Neural progenitor cell (in vitro differentiated cells): Measurements from ENCODE around the gene GMIP. TPM values are rescaled to one million over a fixed set of nuclear protein-coding genes. Genes with fewer than 3 reads are reported as not detected.
A peak's percentile ranks its signal among the peaks of the same experiment; 100 is the strongest.

Experiments
- DNase-seq: peaks from one replicate; pipeline ENCODE4 v3.0.0-alpha.2; 2016; ENCODE audit warnings: low spot score
- H2AFZ ChIP-seq: fragments of 200-600 bp; sonication (generic); replicated peaks from 2 replicates; pipeline ENCODE4 v1.6.1; 2016; ENCODE audit warnings: antibody characterized with exemption
- H3F3A ChIP-seq: fragments of 200-600 bp; sonication (generic); 2 replicates; pipeline ENCODE4 v1.6.1; 2016; ENCODE audit warnings: antibody characterized with exemption, low read depth
- H3K27ac ChIP-seq: fragments of 200-600 bp; sonication (generic); 2 replicates; pipeline ENCODE4 v1.5.1; 2016; ENCODE audit warnings: mild to moderate bottlenecking
- H3K27me3 ChIP-seq: fragments of 200-600 bp; sonication (generic); 2 replicates; pipeline ENCODE4 v1.6.1; 2016; ENCODE audit warnings: mild to moderate bottlenecking, moderate library complexity
- H3K36me3 ChIP-seq: fragments of 200-600 bp; sonication (generic); 2 replicates; pipeline ENCODE4 v1.5.1; 2016
- H3K4me1 ChIP-seq: fragments of 200-600 bp; sonication (generic); 2 replicates; pipeline ENCODE4 v1.6.1; 2016; ENCODE audit warnings: mixed run types
- H3K4me2 ChIP-seq: fragments of 200-600 bp; sonication (generic); 2 replicates; pipeline ENCODE4 v1.6.1; 2016
- H3K4me3 ChIP-seq: fragments of 200-600 bp; sonication (generic); 2 replicates; pipeline ENCODE4 v1.5.1; 2016
- H3K79me2 ChIP-seq: fragments of 200-600 bp; sonication (generic); 2 replicates; pipeline ENCODE4 v1.6.1; 2016; ENCODE audit warnings: low read depth
- H3K9ac ChIP-seq: fragments of 200-600 bp; sonication (generic); 2 replicates; pipeline ENCODE4 v1.6.1; 2016
- H3K9me3 ChIP-seq: fragments of 200-600 bp; sonication (generic); 2 replicates; pipeline ENCODE4 v1.5.1; 2016; ENCODE audit warnings: low read depth
- H4K20me1 ChIP-seq: fragments of 200-600 bp; sonication (generic); 2 replicates; pipeline ENCODE4 v1.6.1; 2016; ENCODE audit warnings: low read depth
- H3K27ac Mint-ChIP-seq: 3 replicates; pipeline ENCODE4 v1.8.0; 2021; ENCODE audit warnings: mixed read lengths
- H3K27me3 Mint-ChIP-seq: 2 replicates; pipeline ENCODE4 v1.8.0; 2022; ENCODE audit warnings: low read depth, mild to moderate bottlenecking, inconsistent platforms, moderate library complexity, mixed read lengths; ENCODE audit not compliant: insufficient read depth
- H3K36me3 Mint-ChIP-seq: 3 replicates; pipeline ENCODE4 v1.8.0; 2021; ENCODE audit warnings: mixed read lengths
- H3K4me1 Mint-ChIP-seq: 3 replicates; pipeline ENCODE4 v1.8.0; 2021; ENCODE audit warnings: mixed read lengths
- H3K4me3 Mint-ChIP-seq: 3 replicates; pipeline ENCODE4 v1.8.0; 2021; ENCODE audit warnings: mild to moderate bottlenecking, moderate library complexity, mixed read lengths
- H3K9me3 Mint-ChIP-seq: 3 replicates; pipeline ENCODE4 v1.8.0; 2020; ENCODE audit warnings: mixed read lengths
- CTCF ChIP-seq: fragments of 200-600 bp; sonication (generic); IDR thresholded peaks from 2 replicates; pipeline ENCODE4 v1.5.1; 2017; ENCODE audit warnings: antibody characterized with exemption, mild to moderate bottlenecking
- EZH2 ChIP-seq: fragments of 200-600 bp; sonication (generic); IDR thresholded peaks from 2 replicates; pipeline ENCODE4 v1.6.1; 2017; ENCODE audit warnings: antibody characterized with exemption, mild to moderate bottlenecking, moderate library complexity
- EZH2phosphoT487 ChIP-seq: fragments of 200-600 bp; sonication (generic); IDR thresholded peaks from 2 replicates; pipeline ENCODE4 v1.6.1; 2017; ENCODE audit warnings: antibody characterized with exemption
- total RNA-seq: library from RNA; depleted of rRNA; stranded (reverse); fragments of >200 nt; gene quantifications from 2 replicates; pipeline ENCODE4 v1.2.3, GENCODE V29; 2015; ENCODE audit warnings: low replicate concordance

Gene GMIP
- total RNA-seq, 1 donor from 2014 or later = 6.4 TPM

GRCh38 chr19:19649155-19649554 lies 5.7 kb upstream of the GMIP start:
- H3K4me3 Mint-ChIP-seq = peak overlapping the region; percentile 71
- no peak overlapping the region for H3K27ac Mint-ChIP-seq
- H3K4me1 Mint-ChIP-seq = no peaks in the 10 kb centered on the region
- no peaks in the 10 kb centered on the region for H3K79me2 ChIP-seq
- no peaks in the 10 kb centered on the region for H3K36me3 ChIP-seq
- no peak overlapping the region for H2AFZ ChIP-seq
- no peak for TF ChIP-seq EZH2
- no peak for TF ChIP-seq EZH2phosphoT487
- TF ChIP-seq CTCF = no peak
- H3K9ac ChIP-seq = no peak overlapping the region
- no peak for DNase-seq
- no peaks in the 10 kb centered on the region for H3K27me3 Mint-ChIP-seq
- no peaks in the 10 kb centered on the region for H3K9me3 Mint-ChIP-seq
- H3K4me1 ChIP-seq = no peaks in the 10 kb centered on the region
- H4K20me1 ChIP-seq = peaks cover 3% of the 10 kb centered on the region
- peaks cover 29% of the 10 kb centered on the region for H3K36me3 Mint-ChIP-seq
- H3K4me3 ChIP-seq = no peak overlapping the region
- H3F3A ChIP-seq = peaks cover 11% of the 10 kb centered on the region
- no peak overlapping the region for H3K4me2 ChIP-seq
- no peaks in the 10 kb centered on the region for H3K27me3 ChIP-seq
- no peaks in the 10 kb centered on the region for H3K9me3 ChIP-seq
- no peak overlapping the region for H3K27ac ChIP-seq

- Mint-ChIP-seq H3K4me1 (peaks cover 8% of the 10 kb centered on the region), H3K9me3 (no peaks in the 10 kb centered on the region), H3K27ac (no peak overlapping the region), H3K27me3 (no peaks in the 10 kb centered on the region), H3K36me3 (peaks cover 21% of the 10 kb centered on the region), H3K4me3 (no peak overlapping the region)
- H3K4me3 ChIP-seq = no peak overlapping the region
- H3K4me2 ChIP-seq = no peak overlapping the region
- H3K36me3 ChIP-seq = no peaks in the 10 kb centered on the region
- no peak overlapping the region for H3K9ac ChIP-seq
- no peak for TF ChIP-seq EZH2phosphoT487
- TF ChIP-seq EZH2 = no peak
- no peak for TF ChIP-seq CTCF
- H3F3A ChIP-seq = peaks cover 18% of the 10 kb centered on the region
- H3K79me2 ChIP-seq = no peaks in the 10 kb centered on the region
- DNase-seq = no peak
- H3K27ac ChIP-seq = no peak overlapping the region
- H3K4me1 ChIP-seq = no peaks in the 10 kb centered on the region
- H3K27me3 ChIP-seq = no peaks in the 10 kb centered on the region
- H4K20me1 ChIP-seq = peaks cover 5% of the 10 kb centered on the region
- no peaks in the 10 kb centered on the region for H3K9me3 ChIP-seq
- H2AFZ ChIP-seq = no peak overlapping the region
Observed at GRCh38 chr19:19647037-19647835, 3.8 kb upstream of the GMIP start.

GRCh38 chr19:19645233-19645870 lies 1.9 kb upstream of the GMIP start:
- Histone ChIP-seq H3K4me1 (no peaks in the 10 kb centered on the region), H3K9me3 (no peaks in the 10 kb centered on the region)
- H3K27me3 Mint-ChIP-seq = no peaks in the 10 kb centered on the region

More at GRCh38 chr19:19645233-19645870, 1.9 kb upstream of the GMIP start:
- no peak overlapping the region for H2AFZ ChIP-seq
- peaks cover 18% of the 10 kb centered on the region for H3F3A ChIP-seq
- Mint-ChIP-seq H3K4me1 (peaks cover 11% of the 10 kb centered on the region), H3K9me3 (no peaks in the 10 kb centered on the region), H3K4me3 (no peak overlapping the region), H3K27ac (no peak overlapping the region), H3K36me3 (peaks cover 16% of the 10 kb centered on the region)
- H4K20me1 ChIP-seq = peaks cover 5% of the 10 kb centered on the region
- H3K4me2 ChIP-seq = no peak overlapping the region
- H3K36me3 ChIP-seq = no peaks in the 10 kb centered on the region
- TF ChIP-seq CTCF (no peak), EZH2phosphoT487 (no peak), EZH2 (no peak)
- H3K27me3 ChIP-seq = no peaks in the 10 kb centered on the region
- no peak overlapping the region for H3K4me3 ChIP-seq
- DNase-seq = no peak
- no peak overlapping the region for H3K9ac ChIP-seq
- H3K79me2 ChIP-seq = no peaks in the 10 kb centered on the region
- no peak overlapping the region for H3K27ac ChIP-seq
